ENCODE results near the gene OPRM1. TPM values are rescaled to one million over a fixed set of nuclear protein-coding genes. Genes with fewer than 3 reads are reported as not detected.

The OPRM1 gene
- total RNA-seq (2022; extraction: Qiagen RNA extraction; ENCODE audit: low read depth): not detected in 5 replicates

DNA sequence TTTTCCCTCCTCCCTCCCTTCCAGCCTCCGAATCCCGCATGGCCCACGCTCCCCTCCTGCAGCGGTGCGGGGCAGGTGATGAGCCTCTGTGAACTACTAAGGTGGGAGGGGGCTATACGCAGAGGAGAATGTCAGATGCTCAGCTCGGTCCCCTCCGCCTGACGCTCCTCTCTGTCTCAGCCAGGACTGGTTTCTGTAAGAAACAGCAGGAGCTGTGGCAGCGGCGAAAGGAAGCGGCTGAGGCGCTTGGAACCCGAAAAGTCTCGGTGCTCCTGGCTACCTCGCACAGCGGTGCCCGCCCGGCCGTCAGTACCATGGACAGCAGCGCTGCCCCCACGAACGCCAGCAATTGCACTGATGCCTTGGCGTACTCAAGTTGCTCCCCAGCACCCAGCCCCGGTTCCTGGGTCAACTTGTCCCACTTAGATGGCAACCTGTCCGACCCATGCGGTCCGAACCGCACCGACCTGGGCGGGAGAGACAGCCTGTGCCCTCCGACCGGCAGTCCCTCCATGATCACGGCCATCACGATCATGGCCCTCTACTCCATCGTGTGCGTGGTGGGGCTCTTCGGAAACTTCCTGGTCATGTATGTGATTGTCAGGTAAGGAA, at the start of gene OPRM1:
OPRM1 (plus strand) TSS at position 10 of the 612 bp plus-strand sequence; CDS start at position 315, 305 bp downstream.

